Esophagus squamous epithelium (tissue), 4 donors: Measurements from ENCODE around the gene EPB41L5.

Experiments
- POLR2A ChIP-seq, 4 donors: fragments of 450-650 bp; IDR thresholded peaks; one replicate each; pipeline ENCODE4 v1.6.1; 2017; ENCODE audit warnings: antibody characterized with exemption in 4 of 4, mild to moderate bottlenecking in 4 of 4, moderate library complexity in 3 of 4
- TF ChIP-seq, protein P1 (sequence below), 6 experiments: fragments of 450-650 bp in 4 of 6; fragments of 200-600 bp in 2 of 6; sonication (generic) in 2 of 6; IDR thresholded peaks; one replicate each; pipeline ENCODE4 v1.5.1; 2016 to 2019; ENCODE audit warnings: antibody characterized with exemption in 6 of 6, mild to moderate bottlenecking in 4 of 6, moderate library complexity in 4 of 6

DNA sequence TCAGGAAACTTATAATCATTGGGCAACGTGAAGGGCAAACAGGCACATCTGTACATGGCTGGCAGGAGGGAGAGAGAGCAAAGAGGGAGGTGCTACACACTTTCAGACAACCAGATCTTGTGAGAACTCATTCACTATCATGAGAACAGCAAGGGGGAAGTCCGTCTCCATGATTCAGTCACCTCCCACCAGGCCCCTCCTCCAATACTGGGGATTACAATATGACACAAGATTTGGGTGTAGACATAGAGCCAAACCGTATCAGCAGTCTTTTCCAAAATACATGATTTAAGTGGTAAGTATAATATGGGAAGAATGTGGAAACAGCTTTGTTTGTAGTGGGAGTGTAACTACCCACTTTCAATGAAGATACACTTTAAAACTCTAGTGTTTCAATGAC, 65.0 kb downstream of the EPB41L5 start:
- TF ChIP-seq, protein P1, sequence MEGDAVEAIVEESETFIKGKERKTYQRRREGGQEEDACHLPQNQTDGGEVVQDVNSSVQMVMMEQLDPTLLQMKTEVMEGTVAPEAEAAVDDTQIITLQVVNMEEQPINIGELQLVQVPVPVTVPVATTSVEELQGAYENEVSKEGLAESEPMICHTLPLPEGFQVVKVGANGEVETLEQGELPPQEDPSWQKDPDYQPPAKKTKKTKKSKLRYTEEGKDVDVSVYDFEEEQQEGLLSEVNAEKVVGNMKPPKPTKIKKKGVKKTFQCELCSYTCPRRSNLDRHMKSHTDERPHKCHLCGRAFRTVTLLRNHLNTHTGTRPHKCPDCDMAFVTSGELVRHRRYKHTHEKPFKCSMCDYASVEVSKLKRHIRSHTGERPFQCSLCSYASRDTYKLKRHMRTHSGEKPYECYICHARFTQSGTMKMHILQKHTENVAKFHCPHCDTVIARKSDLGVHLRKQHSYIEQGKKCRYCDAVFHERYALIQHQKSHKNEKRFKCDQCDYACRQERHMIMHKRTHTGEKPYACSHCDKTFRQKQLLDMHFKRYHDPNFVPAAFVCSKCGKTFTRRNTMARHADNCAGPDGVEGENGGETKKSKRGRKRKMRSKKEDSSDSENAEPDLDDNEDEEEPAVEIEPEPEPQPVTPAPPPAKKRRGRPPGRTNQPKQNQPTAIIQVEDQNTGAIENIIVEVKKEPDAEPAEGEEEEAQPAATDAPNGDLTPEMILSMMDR (IDR thresholded peaks at IDR 0.05), result no peak
- no peak for TF ChIP-seq POLR2A (IDR thresholded peaks at IDR 0.05)
